Tibial nerve (tissue), 4 donors: Measurements from ENCODE around the gene PABPN1. TPM values are rescaled to one million over a fixed set of nuclear protein-coding genes. Genes with fewer than 3 reads are reported as not detected.

Experiments
- DNase-seq, 2 donors: peaks; one replicate each; pipeline ENCODE4 v3.0.0-alpha.2; 2019; ENCODE audit warnings: low spot score in 2 of 2
- H3K27ac ChIP-seq, 4 donors: fragments of 200-600 bp; sonication (generic) in 3 of 4; one replicate each; pipeline ENCODE4 v1.5.1; 2017 to 2019; ENCODE audit warnings: mild to moderate bottlenecking in 1 of 4
- H3K27me3 ChIP-seq, 2 donors: fragments of 200-600 bp; sonication (generic) in 1 of 2; one replicate each; pipeline versions ENCODE4 v1.5.1 to v1.6.0; 2017 to 2019
- H3K36me3 ChIP-seq, 3 donors: fragments of 200-600 bp; sonication (generic); one replicate each; pipeline ENCODE4 v1.5.1; 2018 to 2019
- H3K4me1 ChIP-seq, 4 donors: fragments of 200-600 bp; sonication (generic) in 3 of 4; one replicate each; pipeline ENCODE4 v1.5.1; 2017 to 2019
- H3K4me3 ChIP-seq, 4 donors: fragments of 200-600 bp; sonication (generic) in 3 of 4; one replicate each; pipeline ENCODE4 v1.5.1; 2017 to 2019; ENCODE audit warnings: mild to moderate bottlenecking in 1 of 4, moderate library complexity in 1 of 4
- H3K9me3 ChIP-seq, 4 donors: fragments of 200-600 bp; sonication (generic) in 3 of 4; one replicate each; pipeline ENCODE4 v1.5.1; 2017 to 2019
- CTCF ChIP-seq, 5 experiments: fragments of 200-600 bp in 3 of 5; fragments of 450-650 bp in 2 of 5; sonication (generic) in 3 of 5; IDR thresholded peaks; one replicate each; pipeline ENCODE4 v1.5.1; 2016 to 2019; ENCODE audit warnings: antibody characterized with exemption in 5 of 5, mild to moderate bottlenecking in 3 of 5, moderate library complexity in 2 of 5
- EP300 ChIP-seq, 2 donors: sonication (generic); formaldehyde crosslinking; IDR thresholded peaks; one replicate each; pipeline ENCODE4 v1.6.1; 2017; ENCODE audit warnings: antibody characterized with exemption in 2 of 2, mild to moderate bottlenecking in 1 of 2
- POLR2A ChIP-seq, 2 donors: fragments of 450-650 bp; IDR thresholded peaks; one replicate each; pipeline ENCODE4 v1.6.1; 2017; ENCODE audit warnings: antibody characterized with exemption in 2 of 2, mild to moderate bottlenecking in 2 of 2, moderate library complexity in 2 of 2
- WGBS, 2 donors: methylation state at CpG; one replicate each; pipeline ENCODE4 v1.1.5; 2018; 5-methylcytosine and 5-hydroxymethylcytosine counted together
- total RNA-seq, 4 donors: library from RNA; depleted of rRNA; stranded (reverse); fragments of >200 nt; gene quantifications; one replicate each; pipeline ENCODE4 v1.1.0, GENCODE V29; 2016

PABPN1 gene
- total RNA-seq, 4 donors from 2014 or later: 52.1 to 80.8 (median 64.5) TPM

- WGBS, 2 donors: 1 to 4% methylated on average over 22 to 35 of the region's 51 CpGs
These were observed 44.6 kb downstream of the PABPN1 start for GRCh38 chr14:23365732-23366425.

GRCh38 chr14:23366426-23366921 is 45.2 kb downstream of the PABPN1 start:
- H3K4me1 ChIP-seq: peaks cover 0 to 52% (median 18%) of the 10 kb centered on the region in 4 donors
- H3K36me3 ChIP-seq: no peaks in the 10 kb centered on the region
- no peaks in the 10 kb centered on the region for H3K9me3 ChIP-seq
- WGBS, 2 donors: 8 to 17% methylated on average over 34 of the region's 34 CpGs
- no peaks in the 10 kb centered on the region for H3K27me3 ChIP-seq
- H3K27ac ChIP-seq: peak overlapping the region; percentile 89 to 98 (median 96)
- TF ChIP-seq CTCF (IDR thresholded peaks at IDR 0.05) (no peak), POLR2A (IDR thresholded peaks at IDR 0.05) (peak in 1 of 2 donors; percentile 7), EP300 (IDR thresholded peaks at IDR 0.05) (no peak)
- peak; percentile 48 to 62 for DNase-seq
- H3K4me3 ChIP-seq: peak overlapping the region; percentile 49 to 87 (median 72)

More at GRCh38 chr14:23365732-23366425, 44.6 kb downstream of the PABPN1 start:
- no peaks in the 10 kb centered on the region for H3K36me3 ChIP-seq
- H3K4me1 ChIP-seq: peaks cover 0 to 57% (median 20%) of the 10 kb centered on the region in 4 donors
- TF ChIP-seq CTCF (IDR thresholded peaks at IDR 0.05): no peak
- TF ChIP-seq POLR2A (IDR thresholded peaks at IDR 0.05): peak; percentile 75 to 80
- TF ChIP-seq EP300 (IDR thresholded peaks at IDR 0.05): peak in 1 of 2 donors; percentile 98
- no peaks in the 10 kb centered on the region for H3K9me3 ChIP-seq
- peak; percentile 51 to 57 for DNase-seq
- peak overlapping the region; percentile 49 to 87 (median 72) for H3K4me3 ChIP-seq
- no peaks in the 10 kb centered on the region for H3K27me3 ChIP-seq
- H3K27ac ChIP-seq: peak overlapping the region; percentile 89 to 98 (median 96)

GRCh38 chr14:23370221-23370620 is 49.0 kb downstream of the PABPN1 start:
- no peaks in the 10 kb centered on the region for H3K36me3 ChIP-seq
- WGBS, 2 donors: 62 to 67% methylated on average over 1 of the region's 1 CpG
- TF ChIP-seq POLR2A (IDR thresholded peaks at IDR 0.05) (no peak), EP300 (IDR thresholded peaks at IDR 0.05) (no peak), CTCF (IDR thresholded peaks at IDR 0.05) (no peak)
- peaks cover 0 to 45% (median under 1%) of the 10 kb centered on the region in 4 donors for H3K4me1 ChIP-seq
- H3K4me3 ChIP-seq: no peak overlapping the region
- no peak for DNase-seq
- H3K9me3 ChIP-seq: no peaks in the 10 kb centered on the region
- no peaks in the 10 kb centered on the region for H3K27me3 ChIP-seq
- H3K27ac ChIP-seq: no peak overlapping the region

- WGBS, 2 donors: 88 to 100% methylated on average over 1 of the region's 1 CpG
- Histone ChIP-seq H3K27ac (no peak overlapping the region), H3K36me3 (no peaks in the 10 kb centered on the region), H3K4me3 (no peak overlapping the region), H3K27me3 (no peaks in the 10 kb centered on the region), H3K9me3 (no peaks in the 10 kb centered on the region), H3K4me1 (peaks cover 0 to 48% (median 6%) of the 10 kb centered on the region in 4 donors)
- no peak for DNase-seq
- TF ChIP-seq CTCF (IDR thresholded peaks at IDR 0.05): no peak
- TF ChIP-seq EP300 (IDR thresholded peaks at IDR 0.05): no peak
- no peak for TF ChIP-seq POLR2A (IDR thresholded peaks at IDR 0.05)
These were observed 50.6 kb downstream of the PABPN1 start for GRCh38 chr14:23371865-23372264.

GRCh38 chr14:23372509-23372908 is 51.3 kb downstream of the PABPN1 start, which contains the start of gene IL25:
TSS of gene IL25 (plus strand) at chr14:23372809.
- H3K4me3 ChIP-seq: no peak within 1 kb of the TSS
- no peaks in the 10 kb centered on the region for H3K27me3 ChIP-seq
- no peaks in the 10 kb centered on the region for H3K36me3 ChIP-seq
- TF ChIP-seq EP300 (IDR thresholded peaks at IDR 0.05): no peak
- no peak for TF ChIP-seq CTCF (IDR thresholded peaks at IDR 0.05)
- no peak for TF ChIP-seq POLR2A (IDR thresholded peaks at IDR 0.05)
- WGBS, 2 donors: 47 to 52% methylated on average over 2 of the region's 2 CpGs
- H3K4me1 ChIP-seq: peaks cover 0 to 50% (median 6%) of the 10 kb centered on the region in 4 donors
- peak within 1 kb of the TSS in 2 of 4 donors; percentile 8 to 36 for H3K27ac ChIP-seq
- no peaks in the 10 kb centered on the region for H3K9me3 ChIP-seq
- DNase-seq: no peak
